ENCODE results near the gene FBXW11.
"Not testable (repeated sequence)": the region's sequence is repeated elsewhere in the genome, so short reads cannot be mapped to it uniquely, and the experiment has no call there.

The FBXW11 gene

GRCh38 chr5:172020110-172020786, 13.8 kb upstream of the FBXW11 start:
- DNase-seq, result not testable (repeated sequence)

GRCh38 chr5:172015346-172015745, 8.9 kb upstream of the FBXW11 start:
- DNase-seq, result no peak

- DNase-seq, result no peak
Measured at GRCh38 chr5:172010278-172010677, 3.8 kb upstream of the FBXW11 start.

- no peak for DNase-seq
Measured at GRCh38 chr5:172009536-172010270, 3.3 kb upstream of the FBXW11 start.

- DNase-seq, result no peak
Measured at GRCh38 chr5:172008689-172009141, 2.3 kb upstream of the FBXW11 start.

- DNase-seq, result no peak
Measured at GRCh38 chr5:172008111-172008455, 1.6 kb upstream of the FBXW11 start.

- DNase-seq, result peak in 9 of 56 donors; percentile 29 to 60 (median 45)
Measured at GRCh38 chr5:172007175-172008110, 1.0 kb upstream of the FBXW11 start.

GRCh38 chr5:172005708-172006320, 624 bp downstream of the FBXW11 start:
- peak in 38 of 56 donors; percentile 12 to 72 (median 44) for DNase-seq

- no peak for DNase-seq
Measured at GRCh38 chr5:172004824-172005237, 1.6 kb downstream of the FBXW11 start.

- no peak for DNase-seq
Measured at GRCh38 chr5:172003746-172004145, 2.7 kb downstream of the FBXW11 start.

- DNase-seq, result no peak
Measured at GRCh38 chr5:172002840-172003512, 3.5 kb downstream of the FBXW11 start.

GRCh38 chr5:172002310-172002709, 4.1 kb downstream of the FBXW11 start:
- DNase-seq, result no peak

- DNase-seq, result no peak
Measured at GRCh38 chr5:171999877-172000276, 6.6 kb downstream of the FBXW11 start.

- no peak for DNase-seq
Measured at GRCh38 chr5:171999100-171999499, 7.3 kb downstream of the FBXW11 start.

- no peak for DNase-seq
Measured at GRCh38 chr5:171997011-171997410, 9.4 kb downstream of the FBXW11 start.

GRCh38 chr5:171992813-171993212, 13.6 kb downstream of the FBXW11 start:
- no peak for DNase-seq

- DNase-seq, result no peak
Measured at GRCh38 chr5:171992305-171992704, 14.1 kb downstream of the FBXW11 start.

GRCh38 chr5:171990713-171991015, 15.8 kb downstream of the FBXW11 start:
- DNase-seq, result no peak

GRCh38 chr5:171989946-171990712, 16.3 kb downstream of the FBXW11 start:
- DNase-seq, result no peak

GRCh38 chr5:171989276-171989675, 17.2 kb downstream of the FBXW11 start:
- DNase-seq, result no peak

All from nucleus accumbens (tissue), 56 donors.